OCI-LY7 (cell line): ENCODE results near the gene NPAS4. TPM values are rescaled to one million over a fixed set of nuclear protein-coding genes. Genes with fewer than 3 reads are reported as not detected.

Experiments used
- BruUV-seq: library from RNA; stranded (reverse); fragments of 400-500 nt; replicated peaks from 2 replicates; lab custom pipeline; 2021; lab: Mats Ljungman, UMichigan
- CTCF ChIA-PET: fragments of 300-600 bp; sonication (Branson Sonifier 250); formaldehyde crosslinking; loops from one replicate; lab custom pipeline; 2022; ENCODE audit warnings: antibody characterized with exemption; ENCODE audit not compliant: unreplicated experiment; lab: Charles Lee
- POLR2A ChIA-PET: fragments of 300-600 bp; sonication (Branson Sonifier 250); formaldehyde crosslinking; loops from one replicate; lab custom pipeline; 2022; ENCODE audit warnings: antibody characterized with exemption; lab: Charles Lee
- DNase-seq: peaks from one replicate; pipeline ENCODE4 v3.0.0-alpha.2; 2015; ENCODE audit warnings: low spot score
- H2AFZ ChIP-seq: fragments of 200-600 bp; sonication (generic), shearing (Covaris generic); 2 replicates; pipeline ENCODE4 v1.6.1; 2014; ENCODE audit warnings: mild to moderate bottlenecking, antibody characterized with exemption, low read length, moderate library complexity
- H3K27ac ChIP-seq: fragments of 200-600 bp; sonication (generic); 2 replicates; pipeline ENCODE4 v1.5.1; 2014; ENCODE audit warnings: mixed run types, low read depth, mild to moderate bottlenecking, moderate library complexity, low read length, inconsistent platforms; ENCODE audit not compliant: poor library complexity, severe bottlenecking
- H3K36me3 ChIP-seq: fragments of 200-600 bp; sonication (generic); 2 replicates; pipeline ENCODE4 v1.6.1; 2014; ENCODE audit warnings: mild to moderate bottlenecking, antibody characterized with exemption, low read length, moderate library complexity, mixed read lengths; ENCODE audit not compliant: insufficient read depth
- H3K4me1 ChIP-seq: fragments of 200-600 bp; sonication (generic); 2 replicates; pipeline ENCODE4 v1.5.1; 2014; ENCODE audit warnings: mild to moderate bottlenecking, low read length; ENCODE audit not compliant: insufficient read depth, poor library complexity, severe bottlenecking
- H3K4me2 ChIP-seq: fragments of 200-600 bp; sonication (generic); 2 replicates; pipeline ENCODE4 v1.6.1; 2014; ENCODE audit warnings: mild to moderate bottlenecking, low read length
- H3K4me3 ChIP-seq: fragments of 200-600 bp; sonication (generic); 2 replicates; pipeline ENCODE4 v1.5.1; 2014; ENCODE audit warnings: mild to moderate bottlenecking, low read depth, low read length; ENCODE audit not compliant: poor library complexity, severe bottlenecking
- H3K79me2 ChIP-seq: fragments of 200-600 bp; sonication (generic); 2 replicates; pipeline ENCODE4 v1.6.1; 2016; ENCODE audit warnings: low read depth, mild to moderate bottlenecking, low read length, moderate library complexity, mixed read lengths; ENCODE audit not compliant: insufficient read depth
- H3K9me2 ChIP-seq: fragments of 200-600 bp; sonication (generic); 2 replicates; pipeline ENCODE4 v1.6.1; 2016; ENCODE audit warnings: mild to moderate bottlenecking, low read length, mixed read lengths; ENCODE audit not compliant: insufficient read depth
- H3K9me3 ChIP-seq: fragments of 200-600 bp; sonication (generic); 2 replicates; pipeline ENCODE4 v1.6.1; 2014; ENCODE audit warnings: mild to moderate bottlenecking, mixed run types, low read length, mixed read lengths
- H4K20me1 ChIP-seq: fragments of 200-600 bp; sonication (generic); 2 replicates; pipeline ENCODE4 v1.6.1; 2014; ENCODE audit warnings: mild to moderate bottlenecking, antibody characterized with exemption, low read length, moderate library complexity, mixed read lengths; ENCODE audit not compliant: insufficient read depth
- EZH2phosphoT487 ChIP-seq: fragments of 200-600 bp; sonication (generic); IDR thresholded peaks from 2 replicates; pipeline ENCODE4 v1.6.1; 2018; ENCODE audit warnings: low read depth, borderline replicate concordance, mild to moderate bottlenecking, mixed run types, antibody characterized with exemption, low read length, moderate library complexity, mixed read lengths
- intact Hi-C: fragments of 100-400 bp; cut with micrococcal nuclease; formaldehyde crosslinking; loops from one replicate; pipeline ENCODE4 v1.10.0; 2022; ENCODE audit not compliant: unreplicated experiment
- total RNA-seq, 2 experiments: library from RNA; depleted of rRNA in 1 of 2; stranded (reverse); fragments of >200 nt in 1 of 2; shearing (Covaris generic) in 1 of 2; gene quantifications; 2 replicates each; pipeline ENCODE4 v1.2.3, GENCODE V29; 2014 to 2022
- TF ChIP-seq, protein P1 (sequence below): fragments of 200-600 bp; sonication (generic); conservative IDR thresholded peaks from 2 replicates; pipeline ENCODE4 v1.5.1; 2014; ENCODE audit warnings: mild to moderate bottlenecking, antibody characterized with exemption, low read length, moderate library complexity, mixed read lengths

NPAS4 gene
- total RNA-seq, 2 experiments from 2014 or later, result not detected

GRCh38 chr11:66391322-66391721 lies 29.5 kb upstream of the NPAS4 start:
- Histone ChIP-seq H3K36me3 (no peaks in the 10 kb centered on the region), H3K4me2 (peak overlapping the region; percentile 63), H3K9me3 (no peaks in the 10 kb centered on the region), H4K20me1 (no peaks in the 10 kb centered on the region), H3K4me3 (no peak overlapping the region), H3K9me2 (no peaks in the 10 kb centered on the region), H2AFZ (peak overlapping the region; percentile 72; the same call in 1 of the 2 replicates), H3K79me2 (no peaks in the 10 kb centered on the region), H3K4me1 (peaks cover 24% of the 10 kb centered on the region), H3K27ac (peak overlapping the region; percentile 50)
- DNase-seq, result peak; percentile 67
- ChIA-PET CTCF (interaction anchor here (0.8 kb wide), 1 partner anchor 13 kb away, joined by 6 read pairs; no protein-coding TSS in a partner anchor), POLR2A (interaction anchor here (0.6 to 2.2 kb wide), 3 partner anchors 9 to 75 kb away, joined by 3 to 13 read pairs (median 3); partner anchors contain the start of genes PELI3 and SLC29A2)
- intact Hi-C loops, result no loop called here
- BruUV-seq, result no TSS peak
- TF ChIP-seq EZH2phosphoT487, result no peak
- TF ChIP-seq, protein P1, sequence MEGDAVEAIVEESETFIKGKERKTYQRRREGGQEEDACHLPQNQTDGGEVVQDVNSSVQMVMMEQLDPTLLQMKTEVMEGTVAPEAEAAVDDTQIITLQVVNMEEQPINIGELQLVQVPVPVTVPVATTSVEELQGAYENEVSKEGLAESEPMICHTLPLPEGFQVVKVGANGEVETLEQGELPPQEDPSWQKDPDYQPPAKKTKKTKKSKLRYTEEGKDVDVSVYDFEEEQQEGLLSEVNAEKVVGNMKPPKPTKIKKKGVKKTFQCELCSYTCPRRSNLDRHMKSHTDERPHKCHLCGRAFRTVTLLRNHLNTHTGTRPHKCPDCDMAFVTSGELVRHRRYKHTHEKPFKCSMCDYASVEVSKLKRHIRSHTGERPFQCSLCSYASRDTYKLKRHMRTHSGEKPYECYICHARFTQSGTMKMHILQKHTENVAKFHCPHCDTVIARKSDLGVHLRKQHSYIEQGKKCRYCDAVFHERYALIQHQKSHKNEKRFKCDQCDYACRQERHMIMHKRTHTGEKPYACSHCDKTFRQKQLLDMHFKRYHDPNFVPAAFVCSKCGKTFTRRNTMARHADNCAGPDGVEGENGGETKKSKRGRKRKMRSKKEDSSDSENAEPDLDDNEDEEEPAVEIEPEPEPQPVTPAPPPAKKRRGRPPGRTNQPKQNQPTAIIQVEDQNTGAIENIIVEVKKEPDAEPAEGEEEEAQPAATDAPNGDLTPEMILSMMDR, result no peak

GRCh38 chr11:66393954-66394353 lies 26.9 kb upstream of the NPAS4 start:
- Histone ChIP-seq H3K27ac (no peak overlapping the region), H3K36me3 (no peaks in the 10 kb centered on the region), H4K20me1 (no peaks in the 10 kb centered on the region), H3K9me3 (no peaks in the 10 kb centered on the region), H2AFZ (no peak overlapping the region), H3K4me2 (no peak overlapping the region), H3K9me2 (no peaks in the 10 kb centered on the region), H3K79me2 (no peaks in the 10 kb centered on the region), H3K4me3 (no peak overlapping the region), H3K4me1 (peaks cover 17% of the 10 kb centered on the region)
- POLR2A ChIA-PET, result no interaction called here
- no peak for DNase-seq
- CTCF ChIA-PET, result no interaction called here
- intact Hi-C loops, result no loop called here
- BruUV-seq, result no TSS peak
- TF ChIP-seq, protein P1, result no peak
- no peak for TF ChIP-seq EZH2phosphoT487

- Histone ChIP-seq H3K79me2 (no peaks in the 10 kb centered on the region), H4K20me1 (no peaks in the 10 kb centered on the region), H3K27ac (no peak overlapping the region), H3K9me2 (no peaks in the 10 kb centered on the region), H3K9me3 (no peaks in the 10 kb centered on the region), H3K4me2 (no peak overlapping the region), H3K4me3 (no peak overlapping the region), H3K36me3 (no peaks in the 10 kb centered on the region), H2AFZ (no peak overlapping the region), H3K4me1 (peaks cover 4% of the 10 kb centered on the region)
- ChIA-PET POLR2A (interaction anchor here (1.0 kb wide), 1 partner anchor 14 kb away, joined by 3 read pairs; no protein-coding TSS in a partner anchor), CTCF (interaction anchor here (0.5 to 0.6 kb wide), 2 partner anchors 27 to 59 kb away, joined by 3 read pairs; no protein-coding TSS in a partner anchor)
- intact Hi-C loops, result loop anchor here (1.0 to 5.0 kb wide), 5 partner anchors 21 to 271 kb away; no protein-coding TSS in a partner anchor
- no peak for TF ChIP-seq EZH2phosphoT487
- TF ChIP-seq, protein P1, result no peak
- BruUV-seq, result no TSS peak
- no peak for DNase-seq
Observed at GRCh38 chr11:66407651-66408050, 13.2 kb upstream of the NPAS4 start.
